ENCODE results near the gene NHS.

The NHS gene

GRCh38 chrX:17595456-17596035 is 220.5 kb downstream of the NHS start:
- DNase-seq: no peak

DNA sequence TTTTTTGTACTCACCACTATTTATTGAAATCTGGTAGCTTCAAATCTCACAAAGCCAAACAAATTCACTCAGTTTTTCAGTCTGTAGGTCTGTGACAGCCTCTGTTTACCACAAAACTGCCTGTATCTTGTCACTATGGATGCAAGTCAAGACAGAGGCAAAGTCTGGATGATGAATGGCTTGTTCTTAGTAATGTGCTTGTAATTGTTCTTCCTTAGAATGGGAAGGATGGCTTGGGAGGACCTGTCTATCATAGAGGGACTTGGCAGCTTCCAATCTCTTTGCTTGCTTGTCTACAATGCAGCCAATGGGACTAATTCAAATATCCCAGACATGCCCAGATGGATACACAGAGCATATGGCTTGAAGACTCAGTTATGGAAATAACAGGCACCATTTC is 221.1 kb downstream of the NHS start:
- DNase-seq: no peak

GRCh38 chrX:17596546-17597205 is 221.7 kb downstream of the NHS start:
- DNase-seq: no peak

- DNase-seq: no peak
These were observed 222.3 kb downstream of the NHS start for GRCh38 chrX:17597327-17597726.

DNA sequence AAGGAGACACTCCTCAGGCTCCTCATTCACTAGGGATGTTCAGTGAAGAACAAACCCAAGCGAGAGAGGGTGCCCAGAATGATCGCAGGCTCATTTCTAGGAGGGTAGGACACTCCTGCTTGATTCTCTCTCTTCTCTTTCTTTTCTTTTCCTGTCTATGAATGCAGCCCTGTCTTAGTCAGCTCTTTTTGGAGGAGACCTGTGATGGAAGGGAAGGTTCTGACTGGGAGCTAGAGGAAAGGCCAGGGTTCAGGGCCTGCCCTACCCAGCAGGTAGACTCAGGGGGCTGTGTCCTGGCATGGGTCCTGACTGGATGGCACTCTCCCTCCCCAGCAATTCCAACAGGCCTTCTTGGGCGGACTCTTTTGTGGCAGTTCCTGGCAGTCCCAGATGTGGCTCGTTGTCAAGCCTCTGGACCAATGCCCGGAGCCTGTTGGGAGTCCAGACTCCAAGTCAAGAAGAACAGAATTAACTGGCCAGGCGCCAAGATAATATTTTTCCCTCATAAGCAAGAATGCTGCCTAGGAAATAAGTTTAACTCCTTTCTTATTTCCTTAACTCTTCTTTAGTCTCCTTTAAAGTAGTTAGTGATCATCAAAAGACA is 222.9 kb downstream of the NHS start:
- no peak for DNase-seq

DNA sequence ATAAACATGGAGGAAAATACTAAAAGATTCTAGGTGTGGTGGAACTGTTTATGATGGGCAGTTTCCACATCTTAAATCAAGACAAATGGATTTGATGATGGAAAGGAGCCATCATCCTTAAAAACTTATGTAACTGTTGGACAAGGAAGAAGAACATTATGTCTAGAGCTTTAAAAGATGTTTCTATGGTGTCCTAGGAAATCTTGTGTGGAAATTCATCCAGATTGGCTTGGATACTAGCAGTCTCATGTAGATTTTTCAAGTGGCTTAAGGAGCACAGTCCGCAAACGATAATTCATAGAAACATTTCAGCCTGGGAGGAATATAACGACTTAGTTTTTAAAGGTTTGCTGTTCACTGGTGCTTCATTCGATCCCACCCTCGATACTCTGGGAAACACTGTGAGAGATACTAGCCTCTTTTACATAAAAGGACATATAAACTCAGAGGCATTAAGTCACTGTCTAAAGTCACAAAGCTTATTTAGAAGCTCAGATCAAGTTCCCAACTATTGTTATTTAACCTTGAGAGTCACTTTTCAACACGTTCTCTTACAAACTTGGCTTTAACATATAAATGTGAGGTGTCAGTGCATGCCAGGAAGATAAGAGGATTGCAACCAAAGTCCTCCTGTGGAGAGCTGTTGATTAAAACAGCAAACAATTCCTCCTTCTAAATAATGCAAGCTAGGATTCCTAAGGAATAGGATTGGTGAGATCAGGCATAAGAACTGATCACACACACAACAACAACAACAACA is 226.6 kb downstream of the NHS start:
- no peak for DNase-seq

DNA sequence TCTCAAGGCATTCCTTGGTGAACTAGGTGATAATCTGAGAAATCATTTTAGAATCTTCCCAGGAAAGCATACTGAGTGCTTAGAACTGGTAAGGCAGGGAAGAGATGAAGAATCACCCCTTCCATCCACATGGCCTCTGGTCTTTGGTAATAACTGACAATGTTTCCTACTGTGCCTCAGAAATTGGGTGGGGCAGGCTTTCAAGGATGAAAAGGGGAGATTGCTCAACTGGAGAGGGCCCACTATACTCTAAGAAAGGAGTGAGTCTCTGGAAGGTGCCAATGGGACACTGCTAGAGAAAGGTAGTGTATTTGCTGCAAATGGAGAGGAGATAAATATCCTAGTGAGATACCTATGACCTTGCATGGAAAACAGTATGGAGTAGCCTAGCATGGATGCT is 227.2 kb downstream of the NHS start:
- DNase-seq: no peak

GRCh38 chrX:17603196-17603595 is 228.2 kb downstream of the NHS start:
- DNase-seq: no peak

DNA sequence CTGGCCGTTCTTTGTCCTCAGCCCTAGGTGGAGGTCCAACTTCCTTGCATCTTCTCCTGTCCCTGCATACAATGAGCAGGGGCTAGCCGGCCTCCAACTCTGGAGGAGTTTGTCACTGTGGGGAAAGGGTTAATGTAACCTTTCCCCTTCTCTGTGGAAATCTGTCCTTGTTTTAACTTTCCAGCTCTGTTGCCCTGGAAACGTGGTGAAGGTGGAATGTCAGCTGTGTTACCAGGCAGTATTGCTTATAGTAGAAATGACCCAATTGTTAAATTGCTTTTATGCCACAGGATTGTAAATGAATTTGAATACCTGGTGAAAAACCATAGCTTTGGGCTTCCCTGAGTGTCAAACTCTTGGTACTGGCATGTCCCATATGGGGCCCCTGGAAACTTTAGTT is 230.7 kb downstream of the NHS start:
- DNase-seq: no peak

GRCh38 chrX:17606231-17606630 is 231.2 kb downstream of the NHS start:
- DNase-seq: no peak

DNA sequence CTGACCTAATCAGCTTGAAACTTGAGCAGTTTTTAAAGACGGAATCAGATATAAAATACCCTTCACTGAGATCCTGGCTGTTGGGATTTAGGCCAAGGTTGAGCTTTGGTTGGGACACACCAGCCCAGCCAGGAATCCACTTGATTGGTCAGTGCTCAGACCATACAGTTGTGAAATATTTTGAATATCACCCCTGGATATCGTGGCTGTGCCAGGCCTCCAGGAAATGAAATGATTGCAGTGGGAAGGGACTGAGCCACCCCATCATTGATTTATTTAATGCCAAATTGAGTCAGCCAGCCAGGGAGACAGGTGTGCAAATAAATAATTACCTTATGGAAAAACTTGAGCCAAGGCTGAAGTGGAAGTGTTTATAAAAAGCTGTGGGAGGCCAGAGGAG is 233.9 kb downstream of the NHS start:
- DNase-seq: no peak

- no peak for DNase-seq
These were observed 235.8 kb downstream of the NHS start for GRCh38 chrX:17610788-17611187.

DNA sequence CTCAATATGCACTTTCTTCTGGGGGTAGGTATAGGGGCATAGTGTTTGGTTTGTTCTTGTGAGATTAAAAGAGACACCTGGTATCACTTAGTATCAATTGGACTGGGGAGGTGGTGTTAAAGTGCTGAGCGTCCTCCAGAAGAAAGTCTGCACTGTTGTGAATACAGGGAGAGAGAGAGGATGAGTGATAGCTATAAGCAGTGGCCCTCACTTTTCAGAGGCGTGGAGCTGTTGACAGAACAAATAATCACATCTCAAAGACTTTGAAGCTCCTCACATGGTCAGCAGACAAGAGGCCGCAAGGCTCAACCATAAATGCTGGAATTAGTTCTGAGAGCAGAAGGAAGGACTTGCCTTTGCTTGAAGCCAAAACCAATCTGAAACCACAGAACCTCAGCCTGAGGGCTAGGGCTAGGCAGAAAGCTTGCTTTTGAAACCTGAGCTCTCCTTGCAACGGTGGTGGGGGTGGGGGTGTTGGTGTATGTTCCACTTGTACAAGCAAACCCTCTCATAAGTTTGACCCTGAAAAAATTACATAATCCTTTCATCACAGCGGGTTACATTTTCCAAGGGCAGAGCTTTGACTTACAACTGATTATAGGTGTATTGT is 239.1 kb downstream of the NHS start:
- no peak for DNase-seq

- DNase-seq: no peak
These were observed 241.9 kb downstream of the NHS start for GRCh38 chrX:17616936-17617335.

DNA sequence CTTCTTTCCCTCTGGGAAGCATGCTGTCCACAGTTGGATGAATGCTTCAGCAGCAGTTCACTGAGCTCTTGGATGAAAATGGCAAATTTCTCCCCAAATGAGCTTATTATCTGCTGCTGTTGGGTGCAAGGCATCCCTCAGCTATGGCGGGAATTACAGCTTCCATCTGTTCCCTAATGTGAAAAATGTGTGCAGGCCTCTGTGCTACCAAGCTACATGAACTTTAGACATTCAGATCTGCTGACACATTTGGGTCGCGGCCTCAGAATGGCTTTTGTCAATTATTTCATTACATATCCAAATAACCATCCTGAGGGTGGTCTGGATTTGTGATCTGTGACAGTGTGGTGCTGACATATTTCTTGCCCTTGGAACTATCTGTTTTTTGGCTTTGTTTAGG is 242.8 kb downstream of the NHS start:
- no peak for DNase-seq

- DNase-seq: no peak
These were observed 246.7 kb downstream of the NHS start for GRCh38 chrX:17621566-17622270.

DNA sequence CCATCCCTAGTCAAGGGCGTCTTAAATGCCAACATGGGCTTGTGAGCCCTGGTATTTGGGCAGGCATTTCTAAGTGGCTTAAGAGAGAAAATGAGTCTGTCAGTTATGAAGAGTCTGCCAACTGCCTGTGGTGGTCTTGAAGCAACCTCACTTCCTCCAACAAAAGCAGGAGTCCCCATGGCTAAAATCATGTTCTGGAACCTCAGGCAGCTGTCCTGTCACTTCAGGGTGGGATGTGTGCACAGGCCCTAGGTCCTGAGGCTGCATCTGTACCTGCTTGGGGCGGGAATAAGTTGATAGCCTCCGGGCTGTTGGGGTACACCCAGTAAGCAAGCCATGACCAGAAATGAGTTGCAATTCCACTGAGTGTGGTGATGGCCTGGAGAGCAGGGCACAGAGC is 247.3 kb downstream of the NHS start:
- DNase-seq: no peak

DNA sequence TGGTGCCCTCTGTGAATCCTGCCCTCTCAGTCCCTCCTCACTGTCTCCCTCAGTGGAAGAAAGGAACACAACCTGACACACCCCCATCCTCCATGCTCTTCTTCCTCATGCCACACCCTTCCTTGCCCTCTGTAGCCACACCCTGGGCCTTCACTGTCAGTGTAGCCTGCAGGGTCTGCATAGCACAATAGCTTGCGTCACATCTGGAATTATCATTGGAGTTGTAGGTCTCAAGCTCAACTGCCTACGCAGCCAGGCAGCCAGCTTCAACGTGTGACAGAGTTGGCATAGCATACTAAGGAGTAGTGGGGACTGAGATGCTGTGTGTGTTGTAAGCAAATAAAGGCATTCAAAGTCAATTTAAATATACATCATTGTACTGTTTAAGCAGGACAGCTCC is 248.8 kb downstream of the NHS start:
- no peak for DNase-seq

DNA sequence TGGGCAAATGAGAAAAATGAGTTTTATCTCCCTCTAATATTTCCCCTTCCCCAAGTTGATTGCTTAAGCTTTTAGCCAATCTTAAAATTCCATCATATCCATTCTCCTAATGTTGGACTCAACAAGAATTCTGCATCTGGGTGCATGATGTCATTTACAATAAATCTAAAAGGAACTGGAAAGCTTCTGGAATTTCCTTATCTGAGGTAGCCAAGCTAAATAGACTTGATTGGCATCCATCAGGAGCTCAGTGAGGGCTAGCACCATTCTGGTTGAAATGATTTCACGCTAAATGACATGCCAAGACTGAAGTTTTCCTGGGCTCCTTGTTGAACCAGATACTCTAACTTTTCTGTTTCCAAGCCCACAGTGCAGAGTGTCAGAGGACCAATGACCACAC is 252.0 kb downstream of the NHS start:
- DNase-seq: no peak

GRCh38 chrX:17628976-17629375 is 254.0 kb downstream of the NHS start:
- no peak for DNase-seq

GRCh38 chrX:17629519-17629918 is 254.5 kb downstream of the NHS start:
- no peak for DNase-seq

DNA sequence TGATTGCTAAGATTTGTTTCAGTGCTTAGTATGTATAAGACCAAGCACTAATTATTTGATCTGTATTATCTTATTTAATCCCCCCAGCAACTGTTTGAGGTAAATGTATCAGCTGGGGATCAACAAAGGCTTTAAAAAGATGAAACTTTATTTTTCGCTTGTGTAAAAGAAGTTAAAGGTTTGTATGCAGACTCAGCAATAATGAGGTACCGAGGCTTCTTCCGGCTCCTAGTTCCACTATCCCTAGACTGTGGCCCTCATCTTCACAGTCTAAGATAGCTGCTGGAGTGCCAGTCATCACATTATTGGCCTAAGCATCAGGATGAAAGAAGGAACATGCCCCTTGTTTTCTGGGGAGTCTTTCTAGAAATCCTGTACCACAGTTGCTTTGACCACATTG is 256.6 kb downstream of the NHS start:
- DNase-seq: no peak

GRCh38 chrX:17632942-17633341 is 257.9 kb downstream of the NHS start:
- no peak for DNase-seq

Measured in activated CD4-positive, alpha-beta T cell treated with anti-CD3 and anti-CD28 coated beads, Interleukin-2, amount 50 U/mL, for 16 hours (primary cell).